Urinary bladder (tissue), 4 donors: ENCODE data around the gene ATP5F1B. TPM values are rescaled to one million over a fixed set of nuclear protein-coding genes. Genes with fewer than 3 reads are reported as not detected.

Experiments
- DNase-seq: peaks from one replicate; pipeline ENCODE4 v3.0.0-alpha.2; 2015; ENCODE audit errors: extremely low spot score
- H3K27ac ChIP-seq: one replicate; pipeline ENCODE4 v1.5.1; 2013; ENCODE audit warnings: low read depth, mild to moderate bottlenecking, moderate library complexity
- H3K36me3 ChIP-seq: one replicate; pipeline ENCODE4 v1.6.1; 2013; ENCODE audit warnings: mild to moderate bottlenecking, moderate library complexity; ENCODE audit not compliant: insufficient read depth
- H3K4me1 ChIP-seq: one replicate; pipeline ENCODE4 v1.6.1; 2013; ENCODE audit warnings: mild to moderate bottlenecking, moderate library complexity; ENCODE audit not compliant: insufficient read depth
- H3K4me3 ChIP-seq: one replicate; pipeline ENCODE4 v1.5.1; 2013; ENCODE audit warnings: low read depth, low read length
- WGBS: extraction: QIAGEN DNeasy Blood & Tissue Kit; methylation state at CpG from one replicate; pipeline ENCODE4 v1.1.7; 2013; 5-methylcytosine and 5-hydroxymethylcytosine counted together
- polyA plus RNA-seq: library from polyadenylated mRNA; stranded (reverse); fragments of 200-250 nt; gene quantifications from one replicate; pipeline ENCODE4 v1.2.3, GENCODE V29; 2013
- total RNA-seq: library from RNA; depleted of rRNA; stranded (reverse); fragments of >200 nt; gene quantifications from one replicate; pipeline ENCODE4 v1.2.3, GENCODE V29; 2014
- donor health status: healthy with polysubstance abuse.
- donor health status: healthy.

The ATP5F1B gene
- total RNA-seq (175 TPM), polyA plus RNA-seq (583 TPM)

DNA sequence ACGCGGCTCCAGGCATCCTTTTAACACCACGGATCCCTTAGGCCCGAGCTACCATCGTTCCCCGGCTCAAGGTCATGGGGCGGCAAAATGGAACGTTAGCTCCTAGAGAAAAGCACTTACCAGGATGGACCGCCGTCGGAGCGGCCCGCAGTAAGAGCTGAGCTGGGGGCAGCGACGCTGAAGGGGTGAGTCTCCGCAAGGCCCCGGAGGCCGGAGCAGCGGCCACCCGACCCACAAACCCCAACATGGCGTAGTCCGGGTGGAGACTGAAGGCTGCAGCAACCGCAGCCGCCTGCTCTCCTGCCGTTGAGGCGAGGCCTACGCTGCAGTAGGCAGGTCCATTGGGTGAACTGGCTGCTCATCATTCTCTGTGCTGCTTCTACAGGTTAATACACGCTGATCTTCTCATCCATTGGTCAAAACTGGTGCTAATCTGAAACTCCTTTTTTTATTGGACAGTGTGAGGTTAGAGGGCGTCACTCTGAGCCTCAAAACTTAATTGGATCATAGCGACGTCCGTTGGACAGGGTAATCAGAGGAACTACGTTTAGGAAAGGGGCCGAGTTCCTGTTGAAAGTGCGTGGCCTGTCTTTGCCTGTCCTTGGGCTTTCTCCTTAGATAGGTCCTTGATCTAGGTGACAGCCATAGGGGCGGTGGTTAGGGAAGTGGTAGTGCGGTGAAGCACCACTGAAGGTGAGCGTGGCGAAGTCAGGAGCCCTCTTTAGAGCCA lies at the start of gene ATP5F1B:
ATP5F1B (minus strand) TSS at position 268 of the 730 bp plus-strand sequence; CDS start at position 247, 21 bp downstream.
- DNase-seq, result peak; percentile 99
- Histone ChIP-seq H3K27ac (peak within 1 kb of the TSS; percentile 96), H3K4me3 (peak within 1 kb of the TSS; percentile 93), H3K36me3 (peaks cover 7% of the 10 kb centered on the region), H3K4me1 (no peaks in the 10 kb centered on the region)
- 5% methylated on average over 39 of the region's 39 CpGs for WGBS

- H3K27ac ChIP-seq, result no peak overlapping the region
- H3K4me3 ChIP-seq, result no peak overlapping the region
- 87% methylated on average over 5 of the region's 5 CpGs for WGBS
- DNase-seq, result no peak
- no peaks in the 10 kb centered on the region for H3K36me3 ChIP-seq
- no peaks in the 10 kb centered on the region for H3K4me1 ChIP-seq
Measured at GRCh38 chr12:56694161-56694560, 48.4 kb upstream of the ATP5F1B start.

DNA sequence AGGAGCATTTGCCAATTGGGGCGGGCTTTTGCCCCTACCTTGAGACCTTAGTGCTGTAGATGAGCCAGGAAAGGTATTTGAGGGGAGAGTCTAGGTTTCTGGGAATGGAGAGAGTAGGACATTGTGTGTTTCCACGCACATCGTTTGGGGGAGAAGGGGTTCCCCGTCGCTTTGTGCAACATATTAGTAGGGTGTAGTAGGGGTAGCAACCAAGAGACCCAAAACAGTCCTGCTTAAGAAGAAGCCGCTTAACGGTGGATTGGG lies 43.0 kb upstream of the ATP5F1B start:
- peak overlapping the region; percentile 36 for H3K4me3 ChIP-seq
- H3K4me1 ChIP-seq, result no peaks in the 10 kb centered on the region
- no peaks in the 10 kb centered on the region for H3K36me3 ChIP-seq
- H3K27ac ChIP-seq, result peak overlapping the region; percentile 93
- no peak for DNase-seq
- 3% methylated on average over 7 of the region's 7 CpGs for WGBS

DNA sequence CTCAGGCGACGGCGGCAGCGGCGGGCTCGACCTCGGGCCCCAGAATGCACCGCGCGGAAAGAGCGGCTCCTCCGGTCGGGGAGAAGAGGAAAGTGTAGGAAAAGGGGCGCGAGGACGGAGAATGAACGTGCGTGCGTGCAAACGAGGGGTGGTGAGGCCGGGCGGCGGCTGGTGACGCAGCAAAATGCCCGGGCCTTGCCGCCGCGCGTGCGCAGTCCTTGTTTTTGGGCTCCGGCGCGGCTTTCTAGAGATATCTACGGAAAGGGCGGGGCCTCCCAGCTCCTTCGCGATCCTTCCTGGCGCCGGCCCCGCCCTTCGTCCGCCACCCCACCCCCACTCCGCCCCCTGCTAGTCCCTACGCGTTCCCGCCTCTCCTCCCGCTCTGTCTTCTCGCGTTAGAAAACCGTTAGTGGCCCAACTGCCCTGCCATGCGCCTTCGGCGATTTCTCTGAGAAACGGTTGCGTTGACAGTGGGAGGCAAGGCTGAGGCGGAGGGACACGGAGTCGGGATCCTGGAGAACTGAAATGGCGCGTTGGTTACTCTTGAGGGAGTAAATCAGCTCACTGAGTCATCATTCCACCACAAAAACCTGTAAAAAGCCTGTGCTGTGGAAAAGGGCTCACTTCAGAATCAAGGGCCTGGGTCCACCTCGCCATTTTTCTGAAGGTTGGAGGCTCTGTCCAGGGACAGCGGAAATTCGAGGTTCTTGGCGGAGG lies 42.5 kb upstream of the ATP5F1B start, which contains the start of gene PTGES3:
PTGES3 (minus strand) TSS at position 156 of the 717 bp plus-strand sequence. CDS start 285 bp downstream, outside the sequence.
- no peaks in the 10 kb centered on the region for H3K36me3 ChIP-seq
- peak within 1 kb of the TSS; percentile 84 for H3K4me3 ChIP-seq
- under 1% methylated on average over 64 of the region's 64 CpGs for WGBS
- H3K27ac ChIP-seq, result peak within 1 kb of the TSS; percentile 99
- peak; percentile 95 for DNase-seq
- no peaks in the 10 kb centered on the region for H3K4me1 ChIP-seq

GRCh38 chr12:56687223-56688128 lies 41.7 kb upstream of the ATP5F1B start:
- DNase-seq, result no peak
- H3K4me1 ChIP-seq, result no peaks in the 10 kb centered on the region
- H3K27ac ChIP-seq, result peak overlapping the region; percentile 99
- H3K4me3 ChIP-seq, result peak overlapping the region; percentile 84
- no peaks in the 10 kb centered on the region for H3K36me3 ChIP-seq
- under 1% methylated on average over 62 of the region's 62 CpGs for WGBS

GRCh38 chr12:56684745-56685359 lies 39.1 kb upstream of the ATP5F1B start:
- no peak for DNase-seq
- WGBS, result 22% methylated on average over 8 of the region's 8 CpGs
- Histone ChIP-seq H3K4me3 (peak overlapping the region; percentile 25), H3K36me3 (no peaks in the 10 kb centered on the region), H3K27ac (no peak overlapping the region), H3K4me1 (peaks cover 2% of the 10 kb centered on the region)

DNA sequence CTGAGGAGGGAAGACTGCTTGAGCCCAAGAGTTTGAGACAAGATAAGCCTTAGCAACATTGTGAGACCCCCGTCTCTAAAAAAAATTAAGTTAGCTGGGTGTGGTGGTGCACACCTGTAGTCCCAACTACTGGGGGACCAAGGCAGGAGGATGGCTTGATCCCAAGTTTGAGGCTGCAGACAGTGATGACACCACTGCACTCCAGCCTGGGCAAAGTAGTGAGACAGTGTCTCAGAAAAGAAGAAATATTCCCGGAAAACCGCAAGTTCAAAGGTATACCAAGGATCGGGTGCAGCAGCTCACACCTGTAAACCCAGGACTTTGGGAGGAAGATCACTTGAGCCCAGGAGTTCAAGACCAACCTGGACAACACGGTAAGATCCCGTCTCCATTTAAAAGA lies 36.5 kb upstream of the ATP5F1B start:
- H3K27ac ChIP-seq, result no peak overlapping the region
- H3K4me3 ChIP-seq, result no peak overlapping the region
- H3K4me1 ChIP-seq, result peaks cover 2% of the 10 kb centered on the region
- no peak for DNase-seq
- 92% methylated on average over 6 of the region's 6 CpGs for WGBS
- H3K36me3 ChIP-seq, result no peaks in the 10 kb centered on the region

- Histone ChIP-seq H3K4me1 (peaks cover 2% of the 10 kb centered on the region), H3K27ac (no peak overlapping the region), H3K36me3 (no peaks in the 10 kb centered on the region), H3K4me3 (no peak overlapping the region)
- no peak for DNase-seq
- 90% methylated on average over 13 of the region's 13 CpGs for WGBS
Measured at GRCh38 chr12:56679883-56680575, 34.2 kb upstream of the ATP5F1B start.

DNA sequence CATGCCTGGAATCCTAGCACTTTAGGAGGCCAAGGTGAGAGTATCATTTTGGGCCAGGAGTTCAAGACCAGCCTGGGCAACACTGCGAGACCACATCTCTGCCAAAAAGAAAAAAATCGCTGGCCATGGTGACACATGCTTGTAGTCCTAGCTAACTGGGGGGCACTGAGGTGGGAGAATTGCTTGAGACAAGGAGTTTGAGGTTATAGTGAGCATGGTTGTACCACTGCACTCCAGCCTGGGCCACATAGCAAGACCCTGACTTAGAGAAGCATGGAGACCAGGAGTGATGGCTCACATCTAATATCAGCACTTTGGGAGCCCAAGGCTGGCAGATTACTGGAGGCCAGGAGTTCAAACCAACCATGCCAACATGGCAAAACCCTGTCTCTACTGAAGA lies 33.1 kb upstream of the ATP5F1B start:
- Histone ChIP-seq H3K4me3 (no peak overlapping the region), H3K36me3 (no peaks in the 10 kb centered on the region), H3K4me1 (peaks cover 2% of the 10 kb centered on the region), H3K27ac (no peak overlapping the region)
- DNase-seq, result no peak
- WGBS, result 93% methylated on average over 2 of the region's 2 CpGs

DNA sequence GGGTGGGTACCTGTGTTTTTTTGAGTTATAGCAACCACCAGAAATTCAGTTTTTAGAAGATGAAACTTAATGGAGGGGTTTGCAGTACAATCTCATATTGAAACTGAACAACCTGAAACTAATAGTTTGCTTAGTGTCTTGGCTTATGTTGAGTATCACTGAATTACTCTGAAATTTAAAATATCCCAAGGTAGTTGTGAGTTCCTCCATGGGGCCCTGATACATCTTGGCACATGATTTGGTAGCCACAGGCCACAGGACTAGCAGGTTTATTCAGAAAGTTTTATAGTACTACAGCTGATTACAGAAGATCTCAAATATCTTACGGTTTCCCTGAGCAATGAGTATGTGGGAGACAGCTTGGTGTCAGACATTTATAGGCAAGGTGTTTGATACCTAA lies 31.9 kb upstream of the ATP5F1B start:
- WGBS, result 81% methylated on average over 1 of the region's 1 CpG
- DNase-seq, result no peak
- Histone ChIP-seq H3K36me3 (no peaks in the 10 kb centered on the region), H3K27ac (no peak overlapping the region), H3K4me1 (peaks cover 2% of the 10 kb centered on the region), H3K4me3 (no peak overlapping the region)

DNA sequence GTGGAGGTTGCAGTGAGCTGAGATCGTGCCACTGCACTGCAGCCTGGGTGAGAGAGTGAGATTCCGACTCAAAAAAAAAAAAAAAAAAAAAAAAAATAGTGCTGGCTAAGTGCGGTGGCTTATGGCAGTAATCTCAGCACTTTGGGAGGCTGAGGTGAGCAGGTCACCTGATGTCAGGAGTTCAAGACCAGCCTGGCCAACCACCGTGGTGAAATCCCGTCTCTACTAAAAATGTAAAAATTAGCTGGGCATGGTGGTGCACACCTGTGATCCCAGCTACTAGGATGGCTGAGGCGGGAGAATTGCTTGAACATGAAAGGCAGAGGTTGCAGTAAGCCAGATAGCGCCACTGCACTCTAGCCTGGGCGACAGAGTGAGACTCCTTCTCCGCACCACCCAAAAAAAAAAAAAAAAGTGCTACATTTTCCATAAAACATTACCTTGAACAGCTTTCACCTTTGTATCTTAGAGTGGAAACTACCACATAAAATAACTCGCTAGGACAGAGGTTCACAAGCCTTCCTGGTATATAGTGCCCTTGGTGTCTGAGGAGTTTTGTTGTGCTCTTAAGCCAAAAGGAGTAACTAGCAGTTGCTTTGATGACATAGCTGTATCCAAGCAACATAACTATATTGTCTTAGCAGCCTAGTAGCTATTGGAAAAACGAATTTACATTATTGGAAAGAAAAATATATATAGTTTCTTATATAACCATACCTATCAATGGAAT lies 31.2 kb upstream of the ATP5F1B start:
- 85% methylated on average over 11 of the region's 11 CpGs for WGBS
- no peak overlapping the region for H3K27ac ChIP-seq
- peaks cover 2% of the 10 kb centered on the region for H3K4me1 ChIP-seq
- H3K36me3 ChIP-seq, result no peaks in the 10 kb centered on the region
- H3K4me3 ChIP-seq, result no peak overlapping the region
- no peak for DNase-seq

GRCh38 chr12:56671608-56672007 lies 25.8 kb upstream of the ATP5F1B start:
- H3K4me1 ChIP-seq, result no peaks in the 10 kb centered on the region
- 88% methylated on average over 2 of the region's 2 CpGs for WGBS
- DNase-seq, result no peak
- H3K36me3 ChIP-seq, result peaks cover 3% of the 10 kb centered on the region
- no peak overlapping the region for H3K4me3 ChIP-seq
- H3K27ac ChIP-seq, result no peak overlapping the region
